GM12878 (cell line): ENCODE results near the gene CD14. TPM values are rescaled to one million over a fixed set of nuclear protein-coding genes. Genes with fewer than 3 reads are reported as not detected.

Experiments used
- ATAC-seq: fragments of 200-7000 bp; cut with Tn5 transposase; 3 replicates; pipeline ENCODE4 v1.9.1; 2020; ENCODE audit warnings: mild to moderate bottlenecking, moderate library complexity
- BruUV-seq: library from RNA; stranded (reverse); fragments of 400-500 nt; replicated peaks from 2 replicates; lab custom pipeline; 2021; lab: Mats Ljungman, UMichigan
- CTCF ChIA-PET: fragments of 300-600 bp; sonication (Branson Sonifier 250); formaldehyde crosslinking; extraction: SDS; loops from one replicate; lab custom pipeline; 2021; ENCODE audit warnings: inconsistent platforms; lab: Yijun Ruan, JAX
- POLR2A ChIA-PET: fragments of 350-600 bp; formaldehyde crosslinking; extraction: SDS; loops from one replicate; lab custom pipeline; 2021; ENCODE audit warnings: inconsistent platforms; lab: Charles Lee
- RAD21 ChIA-PET: fragments of 300-600 bp; sonication (Branson Sonifier 250); formaldehyde crosslinking; loops from one replicate; lab custom pipeline; 2023; ENCODE audit warnings: antibody characterized with exemption; ENCODE audit not compliant: unreplicated experiment; lab: Charles Lee
- SMC1A ChIA-PET: fragments of 300-600 bp; sonication (Branson Sonifier 250); formaldehyde crosslinking; loops from one replicate; lab custom pipeline; 2023; ENCODE audit not compliant: unreplicated experiment, uncharacterized antibody; lab: Charles Lee
- DNase-seq: peaks from one replicate; pipeline ENCODE4 v3.0.0-alpha.2; 2011; ENCODE audit warnings: low read depth, low spot score
- FAIRE-seq: peaks from 3 replicates; lab custom pipeline; 2011; peaks lifted over from hg19 to GRCh38; lab: Jason Lieb, UNC
- H2AFZ ChIP-seq: 2 replicates; pipeline ENCODE4 v1.6.0; 2011; ENCODE audit warnings: low read depth, low read length, control low read depth; ENCODE audit not compliant: control insufficient read depth
- H3K27ac ChIP-seq: 2 replicates; pipeline ENCODE4 v1.5.1; 2011; ENCODE audit warnings: control low read depth; ENCODE audit not compliant: control insufficient read depth, insufficient read depth
- H3K27me3 ChIP-seq, 2 experiments: replicated peaks in 1 of 2; 2 replicates each; pipeline versions ENCODE4 v1.6.0 to v1.6.1; 2011; ENCODE audit warnings: low read length in 1 of 2; ENCODE audit not compliant: control insufficient read depth in 2 of 2, insufficient read depth in 2 of 2
- H3K36me3 ChIP-seq, 2 experiments: 2 replicates each; pipeline ENCODE4 v1.5.1; 2011; ENCODE audit warnings: low read length in 1 of 2; ENCODE audit not compliant: control insufficient read depth in 2 of 2, insufficient read depth in 2 of 2
- H3K4me1 ChIP-seq: 2 replicates; pipeline ENCODE4 v1.6.1; 2011; ENCODE audit warnings: mild to moderate bottlenecking, low read length, moderate library complexity, mixed read lengths; ENCODE audit not compliant: control insufficient read depth, insufficient read depth
- H3K4me2 ChIP-seq: 2 replicates; pipeline ENCODE4 v1.6.0; 2011; ENCODE audit warnings: control low read depth; ENCODE audit not compliant: control insufficient read depth, insufficient read depth
- H3K4me3 ChIP-seq: fragments of 200-600 bp; sonication (generic); 2 replicates; pipeline ENCODE4 v1.5.1; 2016
- H3K79me2 ChIP-seq: 2 replicates; pipeline ENCODE4 v1.6.0; 2011; ENCODE audit warnings: low read length; ENCODE audit not compliant: control insufficient read depth, insufficient read depth
- H3K9ac ChIP-seq: 2 replicates; pipeline ENCODE4 v1.8.0; 2011; ENCODE audit warnings: low read length, control low read depth, mixed read lengths; ENCODE audit not compliant: control insufficient read depth, insufficient read depth
- H3K9me3 ChIP-seq: replicated peaks from 3 replicates; pipeline ENCODE4 v1.5.1; 2011; ENCODE audit warnings: mild to moderate bottlenecking, low read length; ENCODE audit not compliant: control insufficient read depth, insufficient read depth
- H4K20me1 ChIP-seq: 2 replicates; pipeline ENCODE4 v1.6.0; 2011; ENCODE audit not compliant: control insufficient read depth, insufficient read depth
- ATF7 ChIP-seq: fragments of 450-650 bp; IDR thresholded peaks from 2 replicates; pipeline ENCODE4 v1.6.1; 2016; ENCODE audit warnings: low read depth, mild to moderate bottlenecking
- DPF2 ChIP-seq: fragments of 450-650 bp; IDR thresholded peaks from 2 replicates; pipeline ENCODE4 v1.6.1; 2017; ENCODE audit warnings: mild to moderate bottlenecking
- GATAD2B ChIP-seq: fragments of 450-650 bp; conservative IDR thresholded peaks from 2 replicates; pipeline ENCODE4 v1.6.1; 2017; ENCODE audit warnings: low read depth, mild to moderate bottlenecking, moderate library complexity
- HCFC1 ChIP-seq: fragments of 150-350 bp; IDR thresholded peaks from 2 replicates; pipeline ENCODE4 v1.6.1; 2014; ENCODE audit warnings: low read length
- HDAC2 ChIP-seq: fragments of 200-600 bp; sonication (generic); IDR thresholded peaks from 2 replicates; pipeline ENCODE4 v1.6.1; 2017
- MTA3 ChIP-seq: IDR thresholded peaks from 2 replicates; pipeline ENCODE4 v1.6.1; 2012; ENCODE audit warnings: low read length, inconsistent platforms, borderline replicate concordance
- MYC ChIP-seq: IDR thresholded peaks from 2 replicates; pipeline ENCODE4 v1.6.1; 2011; ENCODE audit warnings: mild to moderate bottlenecking, low read length, moderate library complexity, inconsistent platforms; ENCODE audit not compliant: insufficient read depth, insufficient replicate concordance, insufficient read length, severe bottlenecking
- NR2F1 ChIP-seq: fragments of 450-650 bp; conservative IDR thresholded peaks from 2 replicates; pipeline ENCODE4 v1.6.1; 2017; ENCODE audit warnings: mild to moderate bottlenecking
- PRDM15 ChIP-seq: fragments of 450-650 bp; formaldehyde crosslinking; IDR thresholded peaks from 2 replicates; pipeline ENCODE4 v1.4.0; 2020; ENCODE audit warnings: mild to moderate bottlenecking, moderate library complexity
- RAD51 ChIP-seq: fragments of 450-650 bp; IDR thresholded peaks from 2 replicates; pipeline ENCODE4 v1.6.1; 2016; ENCODE audit warnings: moderate library complexity, mild to moderate bottlenecking, inconsistent platforms
- WGBS: methylation state at CpG from one replicate; pipeline ENCODE4 v1.1.6; 2016; ENCODE audit warnings: low lambda C conversion rate; ENCODE audit not compliant: insufficient replicate concordance, insufficient coverage; ENCODE audit errors: missing lambda C conversion rate; 5-methylcytosine and 5-hydroxymethylcytosine counted together
- in situ Hi-C: fragments of 300-500 bp; cut with MboI; formaldehyde crosslinking; loops from 9 replicates; pipeline ENCODE4 v1.14.3; 2018; ENCODE audit warnings: mixed read lengths
- intact Hi-C: fragments of 100-400 bp; cut with micrococcal nuclease; formaldehyde crosslinking; loops from one replicate; pipeline ENCODE4 v1.14.2; 2022; ENCODE audit not compliant: unreplicated experiment
- polyA plus RNA-seq, 11 experiments: library from polyadenylated mRNA; depleted of rRNA in 4 of 11; unstranded in 6 of 11; stranded (reverse) in 5 of 11; fragments of >200 nt; fragmentation: Nextera tagmentation in 4 of 11; fragmentation: Illumina TruSeq in 1 of 11; extraction: Ambion mirVana in 4 of 11; extraction: Trizol in 1 of 11; gene quantifications; 1 replicate in 1 of 11; 2 replicates in 10 of 11; pipeline versions ENCODE4 v1.2.1 to v1.2.3, GENCODE V29; 2011 to 2016; ENCODE audit warnings: inconsistent platforms in 2 of 11, missing spikeins in 2 of 11, low read depth in 1 of 11
- total RNA-seq, 4 experiments: library from RNA; depleted of rRNA in 3 of 4; stranded (reverse); fragments of >200 nt in 3 of 4; fragmentation: Illumina TruSeq in 1 of 4; extraction: Trizol in 1 of 4; gene quantifications; 2 replicates each; pipeline versions ENCODE4 v1.2.1 to v1.2.3, GENCODE V29; 2013 to 2021
- TF ChIP-seq, protein P1 (sequence below): fragments of 450-650 bp; IDR thresholded peaks from 2 replicates; pipeline ENCODE4 v1.6.1; 2016; ENCODE audit warnings: mild to moderate bottlenecking
- TF ChIP-seq, protein P2 (sequence below): IDR thresholded peaks from 2 replicates; pipeline ENCODE4 v1.6.1; 2011; ENCODE audit warnings: mild to moderate bottlenecking, low read depth, low read length, moderate library complexity; ENCODE audit not compliant: insufficient replicate concordance

The CD14 gene
- total and polyA plus RNA-seq, 10 of the 15 experiments (the other 5 are each of a cell fraction or from before 2014, with no cell fraction given) = 0.09 to 0.72 (median 0.18) TPM; not detected in 5

DNA sequence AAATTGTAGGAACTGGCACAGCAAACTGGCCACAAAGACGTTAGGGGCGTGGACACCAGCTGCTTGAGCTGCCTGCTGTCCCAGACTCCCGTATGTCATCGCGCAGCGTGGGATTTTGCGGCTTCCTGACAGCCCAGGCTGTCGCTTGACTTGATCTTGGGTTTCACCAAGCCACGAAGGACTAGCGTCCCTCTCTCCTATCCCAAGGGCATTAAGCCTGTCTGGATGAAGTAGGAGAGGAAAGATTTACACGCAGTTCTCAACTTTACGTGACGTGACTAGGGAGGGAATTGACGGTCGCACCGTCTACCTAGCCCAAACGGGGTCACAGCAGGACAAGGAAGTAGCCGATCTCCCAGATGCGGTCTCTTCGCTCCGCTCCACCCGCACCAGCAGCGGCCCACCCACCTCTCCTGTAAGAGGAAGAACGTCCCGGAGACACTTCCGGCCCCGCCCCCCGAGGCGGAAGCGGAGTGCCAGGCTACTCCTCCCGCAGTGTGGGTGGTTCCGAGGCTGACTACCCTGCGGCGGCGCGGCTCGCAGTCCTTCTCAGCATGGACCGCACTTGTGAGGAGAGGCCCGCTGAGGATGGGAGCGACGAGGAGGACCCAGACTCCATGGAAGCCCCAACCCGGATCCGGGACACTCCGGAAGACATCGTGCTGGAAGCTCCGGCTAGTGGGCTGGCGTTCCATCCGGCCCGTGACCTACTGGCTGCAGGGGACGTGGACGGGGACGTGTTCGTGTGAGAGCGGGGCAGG is 31.6 kb upstream of the CD14 start, which contains the start of gene WDR55 (continued):
- TF ChIP-seq PRDM15 (CRISPR knock-in tag) = no peak
- 0 out of 2 replicates have a peak, but pooled peaks have one; percentile 42 for TF ChIP-seq NR2F1
- TF ChIP-seq HDAC2 = no peak
- TF ChIP-seq DPF2 = peak; percentile 66

GRCh38 chr5:140664030-140664358 is 31.0 kb upstream of the CD14 start:
- no peak for TF ChIP-seq MYC
- TF ChIP-seq RAD51 = no peak
- TF ChIP-seq MTA3 = 0 out of 2 replicates have a peak, but pooled peaks have one; percentile 24
- TF ChIP-seq ATF7 = no peak
- no peak for TF ChIP-seq HCFC1
- TF ChIP-seq, protein P1, sequence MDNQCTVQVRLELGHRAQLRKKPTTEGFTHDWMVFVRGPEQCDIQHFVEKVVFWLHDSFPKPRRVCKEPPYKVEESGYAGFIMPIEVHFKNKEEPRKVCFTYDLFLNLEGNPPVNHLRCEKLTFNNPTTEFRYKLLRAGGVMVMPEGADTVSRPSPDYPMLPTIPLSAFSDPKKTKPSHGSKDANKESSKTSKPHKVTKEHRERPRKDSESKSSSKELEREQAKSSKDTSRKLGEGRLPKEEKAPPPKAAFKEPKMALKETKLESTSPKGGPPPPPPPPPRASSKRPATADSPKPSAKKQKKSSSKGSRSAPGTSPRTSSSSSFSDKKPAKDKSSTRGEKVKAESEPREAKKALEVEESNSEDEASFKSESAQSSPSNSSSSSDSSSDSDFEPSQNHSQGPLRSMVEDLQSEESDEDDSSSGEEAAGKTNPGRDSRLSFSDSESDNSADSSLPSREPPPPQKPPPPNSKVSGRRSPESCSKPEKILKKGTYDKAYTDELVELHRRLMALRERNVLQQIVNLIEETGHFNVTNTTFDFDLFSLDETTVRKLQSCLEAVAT = 0 out of 2 replicates have a peak, but pooled peaks have one; percentile 11
- no peak for TF ChIP-seq GATAD2B
- TF ChIP-seq, protein P2, sequence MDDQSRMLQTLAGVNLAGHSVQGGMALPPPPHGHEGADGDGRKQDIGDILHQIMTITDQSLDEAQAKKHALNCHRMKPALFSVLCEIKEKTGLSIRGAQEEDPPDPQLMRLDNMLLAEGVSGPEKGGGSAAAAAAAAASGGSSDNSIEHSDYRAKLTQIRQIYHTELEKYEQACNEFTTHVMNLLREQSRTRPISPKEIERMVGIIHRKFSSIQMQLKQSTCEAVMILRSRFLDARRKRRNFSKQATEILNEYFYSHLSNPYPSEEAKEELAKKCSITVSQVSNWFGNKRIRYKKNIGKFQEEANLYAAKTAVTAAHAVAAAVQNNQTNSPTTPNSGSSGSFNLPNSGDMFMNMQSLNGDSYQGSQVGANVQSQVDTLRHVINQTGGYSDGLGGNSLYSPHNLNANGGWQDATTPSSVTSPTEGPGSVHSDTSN = no peak
- WGBS = 57% methylated on average over 18 of the region's 18 CpGs
- Histone ChIP-seq H3K27me3 (no peaks in the 10 kb centered on the region), H3K36me3 (peaks cover 17% of the 10 kb centered on the region in 2 experiments), H3K79me2 (peaks cover 31% of the 10 kb centered on the region), H3K9me3 (no peaks in the 10 kb centered on the region), H4K20me1 (no peaks in the 10 kb centered on the region), H3K4me2 (peak overlapping the region; percentile 52), H3K9ac (peak overlapping the region; percentile 82), H2AFZ (no peak overlapping the region), H3K4me1 (no peaks in the 10 kb centered on the region), H3K27ac (peak overlapping the region; percentile 85), H3K4me3 (peak overlapping the region; percentile 96)
- in situ Hi-C loops = no loop called here
- ATAC-seq (no peak), FAIRE-seq (no peak), DNase-seq (no peak)
- RAD21 ChIA-PET = no interaction called here
- POLR2A ChIA-PET = interaction anchor here (0.6 to 2.3 kb wide), 4 partner anchors 17 to 263 kb away, joined by 3 to 12 read pairs (median 4); partner anchors contain the start of genes HARS1, HARS2 and NDUFA2
- SMC1A ChIA-PET = interaction anchor here (1.3 to 2.8 kb wide), 2 partner anchors 8 to 16 kb away, joined by 4 to 12 read pairs; partner anchors contain the start of genes IK and NDUFA2
- intact Hi-C loops = loop anchor here (1.0 to 2.0 kb wide), 2 partner anchors 55 to 100 kb away; partner anchors contain the start of genes APBB3 and SLC35A4
- CTCF ChIA-PET = interaction anchor here (0.9 to 2.1 kb wide), 2 partner anchors 11 to 312 kb away, joined by 3 to 5 read pairs; no protein-coding TSS in a partner anchor
- no TSS peak for BruUV-seq
